ENCODE results near the gene HDAC4.

GRCh38 chr2:239070466-239070865, 330.4 kb downstream of the HDAC4 start:
- TF ChIP-seq POLR2AphosphoS5 (IDR thresholded peaks at IDR 0.05) (no peak), EP300 (IDR thresholded peaks at IDR 0.05) (no peak), POLR2A (IDR thresholded peaks at IDR 0.05) (no peak), CTCF (IDR thresholded peaks at IDR 0.05) (no peak)
